ENCODE measurements around the gene CCDC12. TPM values are rescaled to one million over a fixed set of nuclear protein-coding genes. Genes with fewer than 3 reads are reported as not detected.

CCDC12 gene
- total RNA-seq, 1 experiment from 2014 or later: 27.0 TPM

- no peaks in the 10 kb centered on the region for H3K27me3 ChIP-seq (replicated peaks)
These were observed 20.3 kb upstream of the CCDC12 start for GRCh38 chr3:46996689-46997452.

GRCh38 chr3:46995901-46996562, 19.5 kb upstream of the CCDC12 start:
- Histone ChIP-seq H3K27me3 (replicated peaks) (no peaks in the 10 kb centered on the region), H3K4me3 (no peak overlapping the region), H3K4me1 (replicated peaks) (peaks cover 14% of the 10 kb centered on the region), H3K9me3 (replicated peaks) (no peaks in the 10 kb centered on the region), H3K36me3 (no peaks in the 10 kb centered on the region), H3K27ac (no peak overlapping the region)
- no peak for DNase-seq (ENCODE audit: low read depth in 1 of 2, low spot score in 2 of 2)

More at GRCh38 chr3:46996689-46997452, 20.3 kb upstream of the CCDC12 start:
- peaks cover 14% of the 10 kb centered on the region for H3K4me1 ChIP-seq (replicated peaks)
- no peak for DNase-seq (ENCODE audit: low read depth in 1 of 2, low spot score in 2 of 2)
- no peaks in the 10 kb centered on the region for H3K9me3 ChIP-seq (replicated peaks)
- H3K27ac ChIP-seq: no peak overlapping the region
- no peaks in the 10 kb centered on the region for H3K36me3 ChIP-seq
- H3K4me3 ChIP-seq: no peak overlapping the region

GRCh38 chr3:46994801-46995731, 18.5 kb upstream of the CCDC12 start:
- Histone ChIP-seq H3K27me3 (replicated peaks) (no peaks in the 10 kb centered on the region), H3K27ac (no peak overlapping the region)

GRCh38 chr3:46993986-46994385, 17.4 kb upstream of the CCDC12 start:
- Histone ChIP-seq H3K27ac (no peak overlapping the region), H3K4me3 (no peak overlapping the region), H3K36me3 (no peaks in the 10 kb centered on the region), H3K27me3 (replicated peaks) (no peaks in the 10 kb centered on the region), H3K4me1 (replicated peaks) (peaks cover 6% of the 10 kb centered on the region; the same call in 1 of the 2 replicates), H3K9me3 (replicated peaks) (no peaks in the 10 kb centered on the region)
- DNase-seq (ENCODE audit: low read depth in 1 of 2, low spot score in 2 of 2): no peak

More at GRCh38 chr3:46994801-46995731, 18.5 kb upstream of the CCDC12 start:
- no peaks in the 10 kb centered on the region for H3K36me3 ChIP-seq
- H3K9me3 ChIP-seq (replicated peaks): no peaks in the 10 kb centered on the region
- DNase-seq (ENCODE audit: low read depth in 1 of 2, low spot score in 2 of 2): no peak
- H3K4me1 ChIP-seq (replicated peaks): peaks cover 6% of the 10 kb centered on the region; the same call in 1 of the 2 replicates
- no peak overlapping the region for H3K4me3 ChIP-seq

- DNase-seq (ENCODE audit: low read depth in 1 of 2, low spot score in 2 of 2): no peak
These were observed 16.7 kb upstream of the CCDC12 start for GRCh38 chr3:46993292-46993691.

GRCh38 chr3:46992231-46992630, 15.7 kb upstream of the CCDC12 start:
- no peak for DNase-seq (ENCODE audit: low read depth in 1 of 2, low spot score in 2 of 2)
- Histone ChIP-seq H3K36me3 (no peaks in the 10 kb centered on the region), H3K9me3 (replicated peaks) (no peaks in the 10 kb centered on the region), H3K4me3 (no peak overlapping the region), H3K27me3 (replicated peaks) (no peaks in the 10 kb centered on the region), H3K27ac (no peak overlapping the region), H3K4me1 (replicated peaks) (peaks cover 5% of the 10 kb centered on the region; the same call in 1 of the 2 replicates)

More at GRCh38 chr3:46993292-46993691, 16.7 kb upstream of the CCDC12 start:
- no peak overlapping the region for H3K4me3 ChIP-seq
- H3K36me3 ChIP-seq: no peaks in the 10 kb centered on the region
- no peaks in the 10 kb centered on the region for H3K27me3 ChIP-seq (replicated peaks)
- no peak overlapping the region for H3K27ac ChIP-seq
- H3K9me3 ChIP-seq (replicated peaks): no peaks in the 10 kb centered on the region
- H3K4me1 ChIP-seq (replicated peaks): peaks cover 6% of the 10 kb centered on the region; the same call in 1 of the 2 replicates

GRCh38 chr3:46991406-46992165, 15.0 kb upstream of the CCDC12 start:
- Histone ChIP-seq H3K27ac (no peak overlapping the region), H3K4me1 (replicated peaks) (no peaks in the 10 kb centered on the region; the same call in 1 of the 2 replicates), H3K27me3 (replicated peaks) (no peaks in the 10 kb centered on the region), H3K9me3 (replicated peaks) (no peaks in the 10 kb centered on the region), H3K4me3 (no peak overlapping the region), H3K36me3 (no peaks in the 10 kb centered on the region)
- no peak for DNase-seq (ENCODE audit: low read depth in 1 of 2, low spot score in 2 of 2)

- Histone ChIP-seq H3K9me3 (replicated peaks) (no peaks in the 10 kb centered on the region), H3K36me3 (no peaks in the 10 kb centered on the region), H3K27me3 (replicated peaks) (no peaks in the 10 kb centered on the region), H3K27ac (no peak overlapping the region), H3K4me3 (no peak overlapping the region), H3K4me1 (replicated peaks) (no peaks in the 10 kb centered on the region)
- DNase-seq (ENCODE audit: low read depth in 1 of 2, low spot score in 2 of 2): no peak
These were observed 14.2 kb upstream of the CCDC12 start for GRCh38 chr3:46990573-46991374.

GRCh38 chr3:46989146-46989810, 12.7 kb upstream of the CCDC12 start:
- Histone ChIP-seq H3K27ac (no peak overlapping the region), H3K27me3 (replicated peaks) (no peaks in the 10 kb centered on the region), H3K36me3 (no peaks in the 10 kb centered on the region), H3K4me1 (replicated peaks) (no peaks in the 10 kb centered on the region), H3K9me3 (replicated peaks) (no peaks in the 10 kb centered on the region), H3K4me3 (no peak overlapping the region)
- DNase-seq (ENCODE audit: low read depth in 1 of 2, low spot score in 2 of 2): no peak

GRCh38 chr3:46988616-46989015, 12.1 kb upstream of the CCDC12 start:
- Histone ChIP-seq H3K4me1 (replicated peaks) (no peaks in the 10 kb centered on the region), H3K36me3 (no peaks in the 10 kb centered on the region), H3K9me3 (replicated peaks) (no peaks in the 10 kb centered on the region), H3K27ac (no peak overlapping the region), H3K27me3 (replicated peaks) (no peaks in the 10 kb centered on the region), H3K4me3 (no peak overlapping the region)
- DNase-seq (ENCODE audit: low read depth in 1 of 2, low spot score in 2 of 2): no peak

- DNase-seq (ENCODE audit: low read depth in 1 of 2, low spot score in 2 of 2): no peak
- Histone ChIP-seq H3K4me3 (no peak overlapping the region), H3K27me3 (replicated peaks) (no peaks in the 10 kb centered on the region), H3K9me3 (replicated peaks) (no peaks in the 10 kb centered on the region), H3K4me1 (replicated peaks) (no peaks in the 10 kb centered on the region), H3K27ac (no peak overlapping the region), H3K36me3 (no peaks in the 10 kb centered on the region)
These were observed 11.3 kb upstream of the CCDC12 start for GRCh38 chr3:46987743-46988401.
